22Rv1 (cell line): ENCODE results near the gene CFAP57.

ENCODE experiments used
- CTCF ChIP-seq: fragments of 450-650 bp; IDR thresholded peaks from 2 replicates; pipeline ENCODE4 v1.5.1; 2017; ENCODE audit warnings: mild to moderate bottlenecking
- ZFX ChIP-seq: fragments of 450-650 bp; IDR thresholded peaks from 2 replicates; pipeline ENCODE4 v1.6.1; 2017; ENCODE audit warnings: antibody characterized with exemption, borderline replicate concordance

GRCh38 chr1:43288785-43289706 is 116.9 kb downstream of the CFAP57 start:
- TF ChIP-seq CTCF = no peak
- TF ChIP-seq ZFX = no peak
